GM21515 (cell line): Measurements from ENCODE around the gene SLC35G6.
"Not testable (repeated sequence)": the region's sequence is repeated elsewhere in the genome, so short reads cannot be mapped to it uniquely, and the experiment has no call there.

Source experiments
- ATAC-seq: cut with Tn5 transposase; IDR thresholded peaks from one replicate; pipeline ENCODE4 v1.9.1; 2021; ENCODE audit not compliant: unreplicated experiment

SLC35G6 gene

GRCh38 chr17:7477392-7478275, 3.6 kb upstream of the SLC35G6 start:
- ATAC-seq, result no peak

- ATAC-seq, result no peak
These were observed 2.7 kb upstream of the SLC35G6 start for GRCh38 chr17:7478276-7479212.

- ATAC-seq, result no peak
These were observed 1.8 kb upstream of the SLC35G6 start, which contains the start of gene ZBTB4 for GRCh38 chr17:7479213-7480088. ZBTB4 (minus strand) TSS chr17:7479631; CDS start chr17:7466801, 12,830 bp downstream.

GRCh38 chr17:7480089-7480384, 1.2 kb upstream of the SLC35G6 start:
- ATAC-seq, result no peak

- ATAC-seq, result not testable (repeated sequence)
These were observed 846 bp downstream of the SLC35G6 start for GRCh38 chr17:7481842-7482741.

GRCh38 chr17:7482742-7483088, 1.5 kb downstream of the SLC35G6 start:
- not testable (repeated sequence) for ATAC-seq

- peak; percentile 29 for ATAC-seq
These were observed 2.2 kb downstream of the SLC35G6 start for GRCh38 chr17:7483255-7484066.

GRCh38 chr17:7484067-7484918, 3.0 kb downstream of the SLC35G6 start, which contains the start of gene POLR2A:
POLR2A (plus strand) TSS chr17:7484366.
- peak; percentile 66 for ATAC-seq

GRCh38 chr17:7484919-7485377, 3.7 kb downstream of the SLC35G6 start:
- ATAC-seq, result peak; percentile 2

- no peak for ATAC-seq
These were observed 4.9 kb downstream of the SLC35G6 start for GRCh38 chr17:7486181-7486580.

GRCh38 chr17:7490144-7490543, 8.9 kb downstream of the SLC35G6 start:
- ATAC-seq, result no peak

- ATAC-seq, result no peak
These were observed 10.3 kb downstream of the SLC35G6 start for GRCh38 chr17:7491583-7491982.

GRCh38 chr17:7493941-7494340, 12.7 kb downstream of the SLC35G6 start:
- ATAC-seq, result no peak

GRCh38 chr17:7495906-7496434, 14.7 kb downstream of the SLC35G6 start:
- no peak for ATAC-seq

GRCh38 chr17:7496470-7497183, 15.4 kb downstream of the SLC35G6 start:
- ATAC-seq, result no peak

- ATAC-seq, result no peak
These were observed 16.0 kb downstream of the SLC35G6 start for GRCh38 chr17:7497228-7497627.

- no peak for ATAC-seq
These were observed 16.4 kb downstream of the SLC35G6 start for GRCh38 chr17:7497636-7498035.
